Stimulated activated CD4-positive, alpha-beta T cell treated with anti-CD3 and anti-CD28 coated beads, Interleukin-15, amount 100 ng/mL, for 48 hours (primary cell): ENCODE data around the gene FBXO27.
"Not testable (repeated sequence)": the region's sequence is repeated elsewhere in the genome, so short reads cannot be mapped to it uniquely, and the experiment has no call there.

Experiments used
- DNase-seq, 2 donors: peaks; one replicate each; pipeline ENCODE4 v3.0.0-alpha.2; 2020; ENCODE audit warnings: low read depth in 2 of 2

FBXO27 gene, protein sequence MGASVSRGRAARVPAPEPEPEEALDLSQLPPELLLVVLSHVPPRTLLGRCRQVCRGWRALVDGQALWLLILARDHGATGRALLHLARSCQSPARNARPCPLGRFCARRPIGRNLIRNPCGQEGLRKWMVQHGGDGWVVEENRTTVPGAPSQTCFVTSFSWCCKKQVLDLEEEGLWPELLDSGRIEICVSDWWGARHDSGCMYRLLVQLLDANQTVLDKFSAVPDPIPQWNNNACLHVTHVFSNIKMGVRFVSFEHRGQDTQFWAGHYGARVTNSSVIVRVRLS

DNA sequence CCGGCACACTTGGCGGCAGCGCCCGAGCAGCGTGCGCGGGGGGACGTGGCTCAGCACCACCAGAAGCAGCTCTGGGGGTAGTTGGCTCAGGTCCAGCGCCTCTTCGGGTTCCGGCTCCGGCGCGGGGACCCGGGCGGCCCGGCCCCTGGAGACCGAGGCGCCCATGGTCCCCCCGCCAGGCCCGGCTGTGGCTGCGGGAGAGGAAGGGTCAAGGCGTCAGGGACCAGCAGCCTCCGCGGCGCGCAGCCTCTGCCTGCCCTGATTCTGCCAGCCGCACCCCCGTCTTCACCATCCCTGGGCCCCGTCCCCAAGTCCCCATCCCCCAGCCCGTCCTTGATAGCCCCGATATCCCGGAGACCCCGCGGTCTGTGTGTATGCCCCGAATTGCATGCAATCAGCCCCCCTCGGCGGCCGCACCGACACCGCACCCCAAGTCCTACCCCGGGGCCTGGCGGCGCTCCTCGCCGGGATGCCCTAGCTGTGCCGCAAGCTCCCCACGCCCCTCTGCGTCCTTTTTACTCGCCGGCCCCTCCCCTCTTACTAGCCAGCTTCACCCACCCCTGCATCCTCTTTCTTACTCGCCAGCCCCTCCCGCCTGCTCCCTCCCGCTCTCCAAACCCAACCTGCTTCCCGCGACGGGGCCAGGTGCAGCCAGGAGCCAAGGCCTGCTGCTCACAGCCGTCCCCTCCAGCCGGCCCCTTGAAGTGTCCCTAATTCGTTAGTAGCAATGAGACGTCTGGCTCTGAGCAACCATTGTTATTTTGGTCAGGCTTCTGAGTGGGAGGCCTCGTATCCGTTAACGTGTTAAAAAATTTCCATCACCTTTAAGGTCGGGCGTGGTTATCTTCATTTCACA, at the start of gene FBXO27:
Gene FBXO27, minus strand, starts transcription at position 487 of the 856 bp plus-strand sequence. Its CDS starts 322 bp downstream, at position 165.
- DNase-seq = no peak

DNA sequence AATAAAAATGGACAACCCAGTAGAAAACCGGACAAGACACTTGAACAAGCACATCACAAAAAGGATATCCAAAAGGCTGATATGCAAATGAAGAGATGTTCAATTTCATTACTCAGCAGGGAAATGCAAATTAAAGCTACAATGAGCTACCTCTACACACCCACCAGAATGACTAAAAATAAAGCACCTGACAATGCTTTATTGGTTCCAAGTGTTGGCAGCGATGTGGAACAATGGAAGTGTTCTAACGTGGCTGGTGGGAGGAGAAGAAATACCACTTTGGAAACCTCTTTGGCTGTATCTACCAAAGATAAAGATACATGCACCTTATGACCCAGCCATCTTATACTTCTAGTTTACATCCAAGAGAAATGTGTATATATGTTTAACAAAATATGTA, 48.1 kb upstream of the FBXO27 start:
- DNase-seq = no peak

DNA sequence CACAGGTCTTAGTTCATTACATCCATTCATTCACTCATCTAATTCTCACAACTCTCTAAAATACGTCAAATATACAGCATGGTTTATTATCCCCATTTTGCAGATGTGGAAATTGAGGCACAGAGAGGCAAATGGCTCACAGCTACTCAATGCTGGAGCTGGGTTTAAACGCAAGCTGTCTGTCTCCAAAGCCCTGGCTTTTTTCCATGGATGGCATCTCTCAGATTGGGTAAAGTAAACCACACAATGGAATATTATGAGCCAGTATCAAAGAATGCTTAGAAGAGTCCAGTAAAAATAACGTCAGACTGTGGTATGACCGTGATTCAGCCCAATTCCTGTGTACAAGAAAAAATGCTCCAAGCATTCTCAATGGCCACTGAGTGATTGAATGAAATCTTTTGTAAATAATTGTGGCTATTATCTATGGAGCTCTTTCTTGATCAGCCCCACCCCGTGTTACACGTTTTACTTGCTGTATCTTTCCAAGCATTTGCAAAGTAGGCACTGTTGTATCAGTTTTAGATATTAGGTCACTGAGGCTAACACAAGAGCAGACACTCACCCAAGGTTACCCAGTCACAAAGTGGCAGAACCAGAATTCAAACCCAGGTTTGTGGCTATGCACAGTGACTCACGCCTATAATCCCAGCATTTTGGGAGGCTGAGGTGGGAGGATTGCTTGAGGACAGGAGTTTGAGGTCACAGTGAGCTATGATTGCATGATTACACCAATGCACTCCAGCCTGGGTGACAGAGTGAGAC, 46.3 kb upstream of the FBXO27 start:
- DNase-seq = no peak

DNA sequence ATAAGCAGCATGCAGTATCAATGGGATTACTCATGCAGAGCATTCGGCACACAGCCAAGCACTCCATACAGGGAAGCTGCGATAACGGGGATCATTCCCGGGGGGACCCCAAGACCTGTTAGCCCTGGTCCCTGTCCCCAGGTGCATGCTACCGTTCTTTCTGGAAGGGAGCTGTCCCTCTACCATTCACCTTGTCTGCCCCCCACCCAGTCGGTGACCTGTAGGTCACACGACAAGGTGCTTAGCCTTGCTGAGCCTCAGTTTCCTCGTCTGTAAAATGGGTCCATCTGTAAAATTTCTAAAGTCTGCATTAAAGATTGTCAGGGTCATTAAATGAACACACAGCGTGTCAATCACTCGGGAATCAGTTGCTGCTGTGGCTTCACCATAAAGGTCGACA, 45.0 kb upstream of the FBXO27 start:
- no peak for DNase-seq

DNA sequence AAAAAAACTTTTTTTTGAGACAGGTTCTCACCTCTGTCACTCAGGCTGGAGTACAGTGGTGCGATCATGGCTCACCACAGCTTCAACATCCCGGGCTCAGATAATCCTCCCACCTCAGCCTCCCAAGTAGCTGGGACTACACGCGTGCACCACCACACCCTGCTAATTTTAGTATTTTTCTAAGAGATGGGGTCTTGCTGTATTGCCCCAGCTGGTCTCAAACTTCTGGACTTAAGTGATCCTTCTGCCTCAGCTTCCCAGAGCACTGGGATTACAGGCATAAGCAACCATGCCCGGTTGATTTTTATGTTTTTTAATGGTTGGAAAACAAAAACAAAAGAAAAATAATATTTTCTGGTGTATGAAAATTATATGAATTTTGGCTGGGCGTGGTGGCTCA, 42.6 kb upstream of the FBXO27 start:
- DNase-seq = no peak

DNA sequence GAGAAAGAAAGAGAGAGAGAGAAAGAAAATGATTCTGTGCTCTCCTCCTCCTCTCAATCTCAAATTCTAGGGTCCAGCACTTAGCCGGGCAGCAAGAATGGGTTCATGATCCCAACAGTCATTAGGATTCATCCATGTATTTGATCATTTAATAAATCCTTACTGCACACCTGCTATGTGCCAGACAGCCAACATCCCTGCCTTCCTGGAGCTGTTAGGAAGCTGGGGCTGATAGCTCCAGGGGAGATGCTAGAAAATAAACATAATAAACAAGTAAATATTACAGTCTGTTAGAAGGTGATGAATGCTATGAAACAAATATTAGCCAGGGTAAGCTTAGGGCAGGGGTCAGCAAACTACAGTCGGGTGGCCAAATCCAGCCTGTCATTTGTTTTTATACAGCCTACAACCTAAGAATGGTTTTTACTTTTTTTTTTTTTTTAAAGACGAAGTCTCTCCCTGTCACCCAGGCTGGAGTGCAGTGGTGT, 41.9 kb upstream of the FBXO27 start:
- no peak for DNase-seq

DNA sequence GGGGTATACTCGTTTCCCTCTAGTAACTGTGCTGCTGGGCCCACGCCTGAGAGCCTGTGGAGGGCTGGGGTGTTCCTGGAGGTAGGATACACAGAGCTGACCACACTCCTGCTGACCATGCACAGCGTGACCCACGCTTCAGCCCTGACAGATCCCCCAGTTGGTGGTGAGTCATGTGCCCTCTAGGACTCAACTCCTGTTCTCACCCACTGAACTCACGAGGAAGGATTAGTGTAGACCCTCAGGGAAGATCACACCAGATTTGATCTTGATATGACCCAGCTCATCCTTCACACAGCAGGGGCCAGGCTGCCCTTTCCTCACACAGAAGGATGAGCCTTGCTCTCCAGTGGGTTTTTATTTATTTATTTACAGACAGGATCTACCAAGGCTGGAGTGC, 38.5 kb upstream of the FBXO27 start:
- no peak for DNase-seq

DNA sequence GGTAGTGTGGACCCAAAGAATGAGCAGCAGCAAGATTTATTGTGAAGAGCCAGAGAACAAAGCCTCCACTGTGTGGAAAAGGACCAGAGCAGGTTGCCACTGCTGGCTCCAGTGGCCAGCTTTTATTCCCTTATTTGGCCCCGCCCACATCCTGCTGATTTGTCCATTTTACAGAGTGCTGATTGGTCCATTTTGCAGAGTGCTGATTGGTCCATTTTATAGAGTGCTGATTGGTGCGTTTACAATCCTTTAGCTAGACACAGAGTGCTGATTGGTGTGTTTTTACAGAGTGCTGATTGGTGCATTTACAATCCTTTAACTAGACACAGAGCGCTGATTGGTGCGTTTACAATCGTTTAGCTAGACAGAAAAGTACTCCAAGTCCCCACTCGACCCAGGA, 35.9 kb upstream of the FBXO27 start:
- not testable (repeated sequence) for DNase-seq

DNA sequence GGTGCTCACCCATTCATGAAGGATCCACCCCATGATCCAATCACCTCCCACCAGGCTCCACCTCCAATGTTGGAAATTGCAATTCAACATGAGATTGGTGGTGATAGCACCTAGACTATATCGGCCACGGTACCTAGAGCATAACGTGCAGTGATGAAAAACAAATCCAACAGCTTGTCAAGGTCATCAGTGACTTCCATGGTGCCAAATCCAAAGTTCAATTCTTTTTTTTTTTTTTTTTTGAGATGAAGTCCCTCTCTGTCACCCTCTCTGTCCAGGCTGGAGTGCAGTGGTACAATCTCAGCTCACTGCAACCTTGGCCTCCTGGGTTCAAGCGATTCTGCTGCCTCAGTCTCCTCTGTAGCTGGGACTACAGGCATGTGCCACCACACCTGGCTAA, 34.8 kb upstream of the FBXO27 start:
- no peak for DNase-seq

DNA sequence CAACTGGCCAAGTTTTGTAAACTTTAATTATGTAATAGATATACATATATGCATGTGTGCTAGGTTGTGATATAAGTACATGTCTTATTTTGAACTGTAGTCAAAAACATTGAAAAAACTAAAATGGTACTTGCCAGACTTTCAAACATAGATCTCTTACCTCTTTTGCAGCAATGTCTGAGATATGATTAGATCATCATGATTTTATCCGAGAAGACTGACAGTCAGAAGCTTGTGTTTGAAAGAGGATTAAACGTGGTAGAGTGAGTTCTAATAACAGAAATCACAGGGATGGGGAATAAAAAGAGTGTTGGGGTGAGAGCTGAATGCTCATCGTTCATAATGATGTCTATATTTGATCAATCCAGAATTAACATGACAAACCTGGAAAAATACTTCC, 33.6 kb upstream of the FBXO27 start:
- DNase-seq = no peak

DNA sequence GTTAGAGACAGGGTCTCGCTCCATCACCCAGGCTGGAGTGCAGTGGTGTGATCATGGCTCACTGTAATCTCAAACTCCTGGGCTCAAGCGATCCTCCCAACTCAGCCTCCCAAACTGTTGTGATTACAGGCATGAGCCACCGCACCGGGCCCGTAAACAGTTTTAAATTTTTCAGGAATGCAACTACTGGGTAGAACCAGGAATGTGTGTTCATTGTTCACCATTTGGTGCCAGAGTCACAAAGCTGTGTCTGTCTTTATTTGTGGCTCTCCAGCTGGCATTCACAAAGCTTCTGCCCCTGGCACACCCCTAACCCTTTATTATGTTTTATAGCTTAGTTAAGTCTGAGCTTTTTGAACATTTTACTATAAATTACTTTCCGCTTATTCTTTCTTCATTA, 32.1 kb upstream of the FBXO27 start:
- DNase-seq = no peak

DNA sequence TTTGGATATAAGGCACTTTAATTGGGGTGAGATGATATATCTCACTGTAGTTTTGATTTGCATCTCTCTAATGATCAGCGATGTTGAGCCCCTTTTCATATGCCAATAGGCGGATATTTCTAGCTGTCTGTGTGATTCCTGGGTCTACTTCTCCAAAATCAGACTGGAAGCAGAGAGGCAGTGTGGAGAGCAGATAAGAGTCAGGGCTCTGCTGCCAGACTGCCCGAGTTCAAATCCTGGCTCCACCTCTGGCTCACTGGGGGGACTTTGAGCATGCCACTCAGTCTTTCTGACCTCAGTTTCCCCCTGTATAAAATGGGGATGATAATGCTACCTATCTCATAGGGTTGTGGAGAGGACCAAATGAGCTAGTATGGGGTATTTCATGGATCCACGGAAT, 27.8 kb upstream of the FBXO27 start:
- no peak for DNase-seq

DNA sequence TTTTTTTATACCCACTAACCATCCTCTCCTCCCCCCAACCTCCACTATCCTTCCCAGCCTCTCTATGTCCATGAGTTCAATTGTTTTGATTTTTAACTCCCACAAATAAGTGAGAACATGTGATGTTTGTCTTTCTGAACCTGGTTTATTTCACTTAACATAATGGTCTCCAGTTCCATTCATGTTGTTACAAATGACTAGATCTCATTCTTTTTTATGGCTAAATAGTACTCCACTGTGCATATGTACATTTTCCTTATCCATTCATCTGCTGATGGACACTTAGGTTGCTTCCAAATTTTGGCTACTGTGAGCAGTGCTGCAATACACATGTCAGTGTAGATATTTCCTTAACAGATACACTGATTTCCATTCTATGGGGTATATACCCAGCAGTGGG, 27.0 kb upstream of the FBXO27 start:
- no peak for DNase-seq

DNA sequence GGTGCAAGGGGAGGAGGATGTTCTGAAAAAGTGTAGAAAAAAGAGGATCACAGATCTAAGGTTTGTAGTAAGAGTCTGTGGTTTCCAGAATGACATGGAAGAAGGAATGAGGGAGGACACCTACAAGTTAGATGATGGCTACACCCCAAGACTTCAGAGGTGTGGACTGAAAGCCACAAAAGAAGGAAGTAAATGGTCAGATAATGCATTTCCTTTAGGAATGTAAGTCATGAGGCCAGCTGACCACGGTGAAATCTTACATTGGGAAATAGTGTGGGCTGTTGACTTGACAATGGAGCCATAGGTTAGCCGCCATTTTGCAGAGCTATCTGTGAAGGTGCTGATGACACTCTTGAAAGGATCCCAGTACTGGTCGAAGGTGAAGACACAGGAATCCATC, 25.3 kb upstream of the FBXO27 start:
- DNase-seq = no peak

DNA sequence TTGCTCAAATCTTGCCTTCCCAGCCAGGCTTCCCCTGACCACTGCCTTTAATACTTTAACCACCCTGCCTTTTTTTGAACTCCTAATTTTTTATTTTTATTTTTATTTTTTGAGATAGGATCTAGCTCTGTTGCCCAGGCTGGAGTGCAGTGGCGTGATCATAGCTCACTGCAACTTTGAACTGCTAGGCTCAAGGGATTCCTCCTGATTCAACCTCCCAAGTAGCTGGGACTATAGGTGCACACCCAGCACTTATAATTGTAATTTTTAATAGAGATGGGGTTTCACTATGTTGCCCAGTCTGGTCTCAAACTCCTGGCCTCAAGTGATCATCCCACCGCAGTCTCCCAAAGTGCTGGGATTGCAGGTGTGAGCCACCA, 21.7 kb upstream of the FBXO27 start:
- no peak for DNase-seq

DNA sequence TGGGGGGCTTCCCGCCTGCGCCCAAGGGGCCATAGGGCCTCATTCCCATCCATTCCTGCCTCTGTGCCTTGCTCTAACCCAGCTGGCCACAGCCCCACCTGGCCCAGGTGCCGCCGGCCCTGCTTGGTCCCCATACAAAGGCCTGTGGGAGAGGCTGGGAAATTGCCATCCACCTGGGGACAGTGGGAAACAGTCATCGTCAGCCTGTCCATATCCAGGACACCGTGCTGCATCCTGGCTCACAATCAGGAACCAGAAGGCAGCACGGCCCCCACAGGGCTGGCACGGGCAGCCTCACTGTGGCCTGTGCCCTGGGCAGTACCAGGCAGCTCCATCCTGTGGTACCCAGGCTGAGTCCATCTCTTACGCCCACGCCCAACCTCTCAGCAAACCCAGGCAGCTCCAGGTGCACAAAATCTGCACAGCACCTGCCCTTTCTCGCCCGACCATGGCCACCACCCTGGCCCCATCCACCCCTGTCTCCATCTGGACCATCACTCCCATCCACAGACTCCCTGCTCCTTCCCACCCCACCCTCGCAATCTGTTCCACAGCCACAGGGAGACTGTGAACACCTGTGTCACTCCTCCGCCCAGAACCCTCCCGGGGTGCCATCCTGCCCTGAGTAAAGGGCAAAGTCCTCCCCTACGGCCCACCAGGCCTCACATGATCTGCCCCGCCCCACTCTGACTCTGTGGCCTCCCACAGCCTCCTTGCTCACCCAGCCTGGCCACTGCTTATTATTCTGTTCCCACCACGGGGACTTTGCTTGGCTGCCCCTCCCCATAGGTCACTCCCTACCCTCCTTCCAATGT, 21.1 kb upstream of the FBXO27 start:
- DNase-seq = no peak

DNA sequence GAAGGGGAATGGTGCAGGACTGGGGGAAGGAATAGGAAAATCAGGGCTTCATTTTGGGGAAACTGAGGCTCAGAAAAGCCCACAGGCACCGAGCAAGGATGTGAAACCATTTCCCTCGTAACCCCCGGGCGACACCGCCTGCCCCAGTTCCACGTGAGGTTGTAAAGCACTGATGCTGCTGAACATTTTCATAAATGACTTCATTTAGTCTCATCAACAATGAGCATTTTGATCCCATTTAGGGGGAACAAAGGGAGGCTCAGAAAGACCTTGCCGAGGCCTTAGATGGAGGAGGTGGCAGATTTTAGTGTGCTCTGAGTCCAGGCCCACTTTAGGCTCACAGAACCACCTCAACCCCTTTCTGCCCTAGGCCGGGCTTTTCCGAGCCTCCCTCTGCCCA, 20.5 kb upstream of the FBXO27 start:
- no peak for DNase-seq

DNA sequence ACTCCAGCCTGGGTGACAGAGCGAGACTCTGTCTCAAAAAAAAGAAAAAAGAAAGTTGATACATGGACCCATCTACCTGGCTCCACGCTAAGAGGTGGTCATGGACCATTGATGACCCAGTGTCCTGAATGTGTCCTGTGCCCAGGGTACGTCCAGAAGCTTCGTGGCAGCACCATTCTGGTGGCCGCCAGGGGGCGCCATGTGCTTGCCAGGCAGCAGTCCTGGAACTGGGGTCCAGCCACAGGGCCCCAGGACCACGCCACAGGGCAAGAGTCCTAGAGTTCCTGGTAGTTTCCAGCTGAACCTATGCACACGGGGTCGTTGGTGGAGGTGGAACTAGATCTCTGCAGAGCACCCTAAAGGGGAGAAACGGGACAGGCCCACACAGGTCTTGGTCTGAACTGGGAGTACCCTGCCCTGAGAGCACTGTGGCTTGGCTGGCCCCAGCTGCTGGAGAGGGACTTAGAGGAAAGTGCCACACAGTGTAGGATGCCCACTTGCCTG, 19.9 kb upstream of the FBXO27 start:
- DNase-seq = peak; percentile 31 to 51

DNA sequence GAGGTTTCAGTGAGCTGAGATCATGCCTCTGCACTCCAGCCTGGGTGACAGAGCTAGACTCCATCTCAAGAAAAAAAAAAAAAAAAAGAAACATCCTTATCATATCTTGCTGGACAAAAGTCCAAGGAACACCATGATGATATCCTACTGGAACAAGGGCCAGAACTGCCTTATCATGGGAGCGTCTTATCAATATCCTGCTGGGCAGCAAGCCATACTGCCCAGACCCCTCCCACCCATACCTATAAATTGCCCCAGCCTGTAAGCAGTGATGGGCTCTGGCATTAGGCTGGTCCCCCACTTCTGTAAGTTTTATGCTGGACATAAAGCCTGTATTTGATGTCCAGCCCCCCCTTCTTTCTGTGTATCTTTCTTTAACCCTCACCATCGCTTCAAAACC, 14.7 kb upstream of the FBXO27 start:
- no peak for DNase-seq

DNA sequence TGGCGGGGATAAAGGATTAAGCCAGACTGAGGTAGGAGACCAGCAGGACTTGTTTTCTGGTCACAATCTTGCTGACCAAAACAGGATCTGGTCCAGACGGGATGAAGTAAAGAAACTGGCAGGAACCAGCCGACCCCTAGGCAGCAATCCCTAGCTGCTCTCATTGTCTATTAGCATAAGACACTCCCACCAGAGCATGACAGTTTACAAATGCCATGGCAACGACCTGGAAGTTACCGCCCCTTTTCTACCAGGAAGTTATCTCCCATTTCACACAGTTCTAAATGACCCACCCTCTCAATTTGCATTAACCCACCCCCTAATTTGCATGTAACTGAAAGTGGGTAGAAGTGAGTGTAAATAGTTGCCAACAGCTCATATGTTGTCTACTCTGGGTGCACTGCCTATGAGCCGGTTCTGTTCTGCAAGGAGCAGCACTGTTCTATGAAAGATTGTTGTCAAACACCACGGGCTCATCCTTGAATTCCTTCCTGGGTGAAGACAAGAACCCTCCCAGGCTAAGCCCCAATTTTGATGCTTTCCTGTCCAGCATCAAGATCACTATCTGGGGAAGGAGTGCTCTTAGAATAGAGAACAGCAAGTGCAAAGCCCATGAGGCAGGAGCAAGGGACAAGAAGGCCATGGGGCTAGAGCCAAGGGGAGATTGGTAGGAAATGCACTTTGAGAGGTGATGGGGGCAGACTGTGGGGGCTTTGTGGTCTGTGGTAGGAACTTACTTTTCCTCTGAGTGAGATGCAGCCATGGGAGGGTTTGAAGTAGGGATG, 13.9 kb upstream of the FBXO27 start:
- DNase-seq = no peak

DNA sequence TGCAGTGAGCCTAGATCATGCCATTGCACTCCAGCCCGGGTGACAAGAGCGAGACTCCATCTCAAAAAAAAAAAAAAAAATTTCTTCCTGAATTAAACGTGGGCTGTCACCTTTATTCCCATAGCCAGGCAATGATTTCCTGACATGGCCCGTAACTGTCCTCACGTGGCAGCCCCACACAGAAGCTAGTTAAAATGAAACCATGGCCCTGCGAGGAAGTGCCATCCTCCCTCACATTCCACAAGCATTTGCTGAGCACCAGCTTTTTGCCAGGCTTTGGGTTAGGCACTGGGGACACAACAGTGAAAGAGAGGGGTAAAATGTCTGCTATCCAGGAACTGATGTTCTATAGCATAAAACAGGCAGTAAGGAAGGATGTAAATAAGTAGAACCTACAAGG, 13.2 kb upstream of the FBXO27 start:
- DNase-seq = no peak
